GM19463 (cell line): Measurements from ENCODE around the gene TCEAL1.
"Not testable (repeated sequence)": the region's sequence is repeated elsewhere in the genome, so short reads cannot be mapped to it uniquely, and the experiment has no call there.

Source experiments
- ATAC-seq: cut with Tn5 transposase; IDR thresholded peaks from one replicate; pipeline ENCODE4 v1.9.1; 2021; ENCODE audit warnings: mild to moderate bottlenecking, moderate library complexity; ENCODE audit not compliant: unreplicated experiment

TCEAL1 gene

DNA sequence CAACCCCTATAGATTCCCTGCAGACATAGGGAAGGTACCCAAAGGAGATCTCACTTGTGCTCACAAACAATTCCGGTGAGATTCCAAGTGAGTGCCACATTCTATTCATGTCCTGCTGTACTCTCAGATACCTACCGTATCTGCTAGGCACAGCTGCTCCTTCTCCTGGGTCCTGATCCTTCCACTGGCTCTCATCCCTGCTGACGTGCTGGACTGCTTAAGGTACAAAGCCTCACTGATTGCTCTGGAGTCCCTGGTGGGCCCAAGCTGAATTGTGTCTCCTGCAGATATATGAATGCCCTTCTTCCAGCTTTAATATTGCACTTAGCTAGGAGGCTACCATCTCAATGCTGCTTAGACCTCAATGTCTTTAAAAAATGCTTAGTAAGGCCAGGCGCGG is 2.4 kb downstream of the TCEAL1 start:
- ATAC-seq: no peak

DNA sequence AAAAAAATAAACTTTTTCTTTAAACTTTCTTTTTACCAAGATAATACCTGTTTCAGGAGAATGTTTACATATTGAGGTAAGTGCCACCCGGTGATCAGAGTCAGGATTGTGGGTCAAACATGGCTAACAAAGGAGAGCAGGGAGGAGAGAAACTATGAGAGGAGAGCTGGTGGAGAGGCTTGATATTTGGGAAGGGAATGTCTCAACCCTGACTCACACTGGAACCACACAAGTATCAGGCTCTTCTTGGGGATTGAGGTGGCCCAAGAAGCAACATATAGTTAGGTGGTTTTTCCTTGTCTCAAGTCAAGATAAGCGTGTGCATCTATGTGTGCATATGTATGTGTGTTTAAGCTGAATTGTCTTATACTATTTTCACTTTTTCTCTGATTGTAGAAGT is 6.7 kb downstream of the TCEAL1 start:
- ATAC-seq: no peak

DNA sequence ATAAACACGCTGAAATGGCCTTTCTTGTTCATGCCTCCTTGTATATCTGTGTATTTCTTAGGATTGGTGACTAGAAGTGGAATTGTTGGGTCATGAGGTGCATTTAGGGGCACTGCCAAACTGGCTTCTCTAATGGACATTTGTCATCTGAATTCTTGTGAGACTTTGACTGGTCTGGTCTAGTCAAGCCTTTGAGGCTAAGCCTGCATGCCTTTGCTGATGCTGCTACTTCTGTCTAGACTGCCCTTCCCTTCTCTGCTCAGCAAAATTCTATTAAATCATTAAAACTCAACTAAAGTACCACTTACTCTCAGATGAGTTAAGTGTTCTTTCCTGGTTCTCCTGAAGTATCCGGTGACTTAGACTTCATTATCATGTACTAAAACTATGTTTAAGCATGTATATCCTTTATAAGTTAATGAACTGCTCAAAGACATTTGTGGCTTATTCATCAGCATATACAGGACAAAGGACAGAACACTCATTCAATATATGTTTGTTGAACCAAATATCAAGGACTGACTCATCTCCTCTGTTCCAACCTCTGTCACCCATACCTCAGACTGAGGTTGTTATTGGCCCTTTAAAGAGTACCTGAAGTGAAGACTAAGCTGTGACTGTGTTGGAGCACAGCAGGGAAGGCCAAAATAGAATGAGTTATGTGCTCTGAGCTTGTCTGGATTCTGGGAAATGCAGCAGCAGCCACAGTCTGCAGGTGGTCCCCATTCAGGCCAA is 9.0 kb downstream of the TCEAL1 start:
- ATAC-seq: no peak

DNA sequence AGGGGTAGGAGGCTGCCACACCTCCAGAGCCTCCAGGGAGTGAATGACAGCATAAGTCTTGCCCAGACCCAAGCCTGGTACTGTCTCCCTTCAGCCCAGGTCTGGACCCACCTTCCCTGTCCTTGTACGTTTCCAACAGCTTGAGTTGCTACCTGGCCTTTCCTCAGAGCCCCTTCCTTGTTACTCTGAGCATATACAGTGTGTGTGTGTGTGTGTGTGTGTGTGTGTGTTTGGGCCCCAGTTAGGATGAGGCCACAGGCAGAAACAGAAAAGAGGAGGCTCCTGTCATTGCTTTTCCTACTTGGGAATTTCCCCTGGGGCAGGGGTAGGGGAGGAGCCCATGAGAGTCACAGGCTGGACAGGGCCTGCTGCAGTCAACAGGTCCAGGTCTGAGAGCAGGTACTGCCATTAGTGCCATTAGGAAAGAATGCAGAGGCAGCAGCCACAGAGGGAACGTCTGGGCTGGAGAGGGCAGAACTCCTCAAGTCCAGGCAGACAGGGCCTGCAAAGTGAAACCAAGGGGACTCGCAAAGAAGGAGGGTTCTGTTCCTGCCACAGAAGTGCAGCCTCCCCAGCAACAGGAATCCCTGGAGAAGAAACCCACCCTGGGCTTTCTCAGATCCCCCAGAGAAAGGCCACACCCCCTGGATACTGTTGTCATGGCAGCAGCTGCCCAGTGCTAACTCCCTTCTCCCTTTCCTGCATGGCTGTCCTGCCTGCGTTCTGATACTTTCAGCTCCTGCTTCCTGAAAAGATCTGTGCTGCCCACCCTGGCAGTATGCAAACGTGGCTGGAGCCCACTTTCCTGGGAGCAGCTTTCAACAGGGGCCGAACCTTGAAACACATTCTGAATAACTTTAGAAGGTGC is 9.9 kb downstream of the TCEAL1 start:
- not testable (repeated sequence) for ATAC-seq

DNA sequence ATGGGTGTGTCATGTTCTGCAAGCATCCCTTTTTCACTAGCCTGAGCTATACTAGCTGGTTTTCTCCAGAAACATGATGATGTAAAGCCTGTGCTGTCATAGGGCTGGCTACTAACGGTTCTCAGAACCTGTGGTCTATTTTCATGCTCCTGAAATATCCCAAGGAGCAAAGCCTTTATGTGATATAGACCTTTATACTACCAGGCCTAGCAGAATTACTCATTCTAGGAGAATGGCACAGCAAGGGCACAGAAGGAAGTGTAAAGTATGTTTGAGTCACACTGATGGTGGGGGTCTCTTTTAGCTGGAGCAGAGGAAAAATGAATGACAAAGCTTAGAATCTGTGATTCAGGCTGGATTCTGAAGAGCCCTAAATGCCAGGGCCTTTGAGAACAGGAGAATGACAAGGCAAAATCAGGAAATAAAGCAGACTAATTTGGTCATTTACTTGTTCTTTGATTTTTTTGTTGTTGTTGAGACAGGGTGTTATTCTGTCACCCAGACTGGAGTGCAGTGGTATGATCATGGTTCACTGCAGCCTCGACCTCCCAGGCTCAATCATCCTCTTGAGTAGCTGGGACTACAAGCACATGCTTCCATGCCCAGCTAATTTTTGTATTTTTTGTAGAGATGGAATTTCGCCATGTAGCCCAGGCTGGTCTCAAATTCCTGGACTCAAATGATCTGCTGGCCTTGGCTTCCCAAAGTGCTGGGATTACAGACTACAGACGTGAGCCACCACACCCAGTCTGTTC is 11.8 kb downstream of the TCEAL1 start:
- ATAC-seq: no peak

DNA sequence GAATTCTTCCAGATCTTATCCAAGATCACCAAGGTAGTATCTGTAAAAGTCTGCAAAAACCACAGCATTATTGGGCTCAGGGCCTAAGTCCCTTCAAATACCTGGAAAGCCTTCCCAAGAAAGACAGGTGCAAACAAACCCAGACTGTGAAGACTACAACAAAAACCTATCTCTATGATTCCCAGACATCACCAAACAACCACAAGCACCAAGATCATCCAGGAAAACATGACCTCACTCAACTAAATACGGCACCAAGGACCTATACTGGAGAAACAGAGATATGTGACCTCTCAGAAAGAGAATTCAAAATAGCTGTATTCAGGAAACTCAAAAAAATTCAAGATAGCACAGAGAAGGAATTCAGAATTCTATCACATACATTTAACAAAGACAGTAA is 15.3 kb downstream of the TCEAL1 start:
- no peak for ATAC-seq

DNA sequence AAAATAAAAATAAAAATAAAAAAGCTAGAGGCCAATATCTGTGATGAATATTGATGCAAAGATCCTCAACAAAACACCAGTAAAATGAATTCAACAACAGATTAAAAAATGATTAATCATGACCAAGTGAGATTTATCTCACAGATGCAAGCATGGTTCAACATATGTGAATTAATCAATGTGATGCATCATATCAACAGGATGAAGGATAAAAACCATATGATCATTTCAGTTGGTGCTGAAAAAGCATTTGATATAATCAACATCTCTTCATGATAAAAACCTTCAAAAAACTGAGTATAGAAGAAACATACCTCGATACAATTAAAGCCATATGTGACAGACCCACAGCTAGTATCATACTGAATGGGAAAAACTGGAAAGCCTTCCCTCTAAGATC is 18.9 kb downstream of the TCEAL1 start:
- ATAC-seq: no peak

DNA sequence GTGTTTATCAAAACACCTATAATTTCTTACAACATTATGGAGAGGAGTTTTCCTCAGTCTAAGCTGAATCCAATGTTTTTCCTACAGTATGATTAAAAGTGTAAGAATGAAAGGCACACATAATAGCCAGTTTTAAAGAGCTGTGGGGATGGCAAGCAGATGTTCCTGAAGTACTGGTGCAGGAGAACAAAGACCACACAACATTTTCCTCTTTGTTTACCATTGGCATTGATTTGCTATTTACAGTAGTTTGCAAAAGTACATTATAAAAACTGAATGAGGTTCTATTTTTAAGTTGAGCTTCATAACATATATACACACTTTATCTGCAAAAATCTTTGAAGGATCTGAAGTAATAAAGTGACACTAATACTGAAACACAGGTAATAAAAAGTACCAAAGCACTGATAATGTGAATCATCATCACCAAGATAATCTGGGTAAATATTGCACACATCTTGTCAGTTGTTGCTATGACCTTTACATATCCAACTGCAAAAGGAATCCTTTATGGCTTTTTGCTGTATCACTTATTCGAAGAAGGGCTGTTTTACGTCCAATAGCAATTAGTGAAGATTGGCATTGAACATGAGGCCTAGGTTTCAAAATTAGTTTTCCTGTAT is 22.5 kb downstream of the TCEAL1 start:
- ATAC-seq: no peak

DNA sequence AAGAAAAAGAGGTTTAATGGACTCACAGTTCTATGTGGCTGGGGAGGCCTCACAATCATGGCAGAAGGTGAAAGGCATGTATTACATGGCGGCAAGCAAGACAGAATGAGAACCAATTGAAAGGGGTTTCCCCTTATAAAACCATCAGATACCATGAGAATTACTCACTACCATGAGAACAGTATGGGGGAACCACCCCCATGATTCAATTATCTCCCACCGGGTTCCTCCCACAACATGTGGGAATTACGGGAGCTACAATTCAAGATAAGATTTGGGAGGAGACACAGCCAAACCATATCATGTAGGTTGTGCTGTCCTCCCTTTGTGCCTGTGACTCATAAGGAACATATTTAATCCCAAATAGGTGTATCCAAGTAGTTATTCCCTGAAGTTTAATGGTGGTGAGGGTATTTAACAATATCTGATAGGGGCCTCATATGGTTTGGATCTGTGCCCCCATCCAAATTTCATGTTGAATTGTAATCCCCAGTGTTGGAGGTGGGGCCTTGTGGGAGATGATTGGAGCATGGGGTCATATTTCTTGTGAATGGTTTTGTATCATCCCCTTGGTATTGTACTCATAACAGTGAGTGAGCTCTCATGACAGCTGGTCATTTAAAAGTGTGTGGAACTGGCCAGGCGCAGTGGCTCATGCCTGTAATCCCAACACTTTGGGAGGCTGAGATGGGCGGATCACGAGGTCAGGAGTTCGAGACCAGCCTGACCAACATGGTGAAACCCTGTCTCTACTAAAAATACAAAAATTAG is 26.6 kb downstream of the TCEAL1 start:
- not testable (repeated sequence) for ATAC-seq

DNA sequence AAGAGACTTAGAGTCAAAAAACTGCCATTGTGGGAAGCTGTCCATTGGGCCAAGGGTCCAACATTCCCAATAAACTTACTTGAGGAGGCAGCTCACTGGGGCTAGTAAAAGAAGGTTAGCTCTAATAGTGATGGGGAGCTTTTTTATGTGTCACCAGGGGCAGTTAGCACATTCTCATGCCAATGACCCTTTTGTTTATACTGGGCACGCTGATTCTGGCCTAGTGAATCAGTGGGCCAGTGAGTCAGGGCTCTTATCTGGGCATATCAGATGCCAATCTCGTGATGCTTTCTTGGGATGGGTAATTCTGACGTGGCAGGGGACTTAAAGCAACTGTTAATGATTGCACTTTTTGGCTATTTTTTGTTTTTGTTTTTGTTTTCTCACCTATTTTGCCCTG is 27.8 kb downstream of the TCEAL1 start:
- no peak for ATAC-seq

DNA sequence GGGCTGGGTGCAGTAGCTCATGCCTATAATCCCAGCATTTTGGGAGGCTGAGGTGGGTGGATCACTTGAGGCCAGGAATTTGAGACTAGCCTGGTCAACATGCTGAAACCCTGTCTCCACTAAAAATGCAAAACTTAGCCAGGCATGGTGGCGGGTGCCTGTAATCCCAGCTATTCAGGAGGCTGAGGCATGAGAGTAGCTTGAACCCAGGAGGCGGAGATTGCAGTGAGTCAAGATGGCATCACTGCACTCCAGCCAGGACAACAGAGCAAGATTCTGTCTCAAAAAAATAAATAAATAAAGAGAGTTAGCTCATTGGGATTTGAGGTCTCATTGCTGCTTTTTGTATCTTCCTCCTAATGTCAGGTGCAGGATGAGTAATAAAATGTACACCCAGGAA is 28.3 kb downstream of the TCEAL1 start:
- not testable (repeated sequence) for ATAC-seq

DNA sequence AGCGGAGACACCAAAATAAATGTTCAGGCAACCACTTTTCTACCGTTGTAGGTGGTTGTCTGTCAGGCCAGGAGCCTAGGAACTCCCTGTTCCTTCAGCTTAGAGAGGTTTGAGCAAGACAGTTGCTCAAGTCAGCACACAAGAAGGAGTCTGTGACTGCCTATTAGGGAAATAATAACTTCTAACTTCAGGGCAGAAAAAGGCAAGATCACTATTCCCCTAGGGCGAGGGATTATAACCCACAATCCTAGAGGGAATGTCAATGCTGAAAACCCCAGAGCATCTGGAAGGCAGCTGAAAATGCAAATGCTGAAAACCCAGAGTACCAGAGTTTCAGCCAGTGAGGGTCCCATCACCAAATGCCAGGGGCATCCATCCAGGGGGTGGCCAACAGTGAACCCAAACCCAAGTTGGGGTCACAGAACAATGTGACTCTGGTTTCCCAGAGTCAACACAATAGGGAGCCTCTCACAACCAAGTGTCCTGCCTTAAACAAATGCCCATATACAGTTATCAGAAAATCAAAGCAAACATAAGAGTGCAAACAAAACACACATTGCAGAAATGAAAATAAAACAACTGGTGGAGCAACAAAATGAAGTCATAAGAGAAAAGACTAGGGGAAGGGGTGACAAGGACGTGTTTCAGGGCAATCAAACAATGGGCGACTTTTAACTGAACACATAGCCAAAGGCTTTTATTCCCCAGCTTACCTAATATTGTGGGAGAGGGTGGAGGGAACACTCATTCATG is 30.1 kb downstream of the TCEAL1 start:
- ATAC-seq: no peak

DNA sequence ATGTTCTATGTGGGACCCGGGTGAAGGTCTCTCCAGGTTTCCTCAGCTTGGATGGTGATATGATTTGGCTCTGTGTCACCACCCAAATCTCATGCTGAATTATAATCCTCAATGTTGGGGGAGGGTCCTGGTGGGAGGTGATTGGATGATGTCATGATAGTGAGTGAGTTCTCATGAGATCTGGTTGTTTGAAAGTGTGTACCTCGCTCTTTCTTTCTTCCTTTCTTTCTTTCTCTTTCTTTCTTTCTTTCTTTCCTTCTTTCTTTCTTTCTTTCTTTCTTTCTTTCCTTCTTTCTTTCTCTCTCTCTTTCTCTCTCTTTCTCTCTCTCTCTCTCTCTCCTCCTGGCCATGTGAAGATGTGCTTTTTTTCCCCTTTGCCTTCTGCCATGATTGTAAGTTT is 30.7 kb downstream of the TCEAL1 start:
- not testable (repeated sequence) for ATAC-seq

DNA sequence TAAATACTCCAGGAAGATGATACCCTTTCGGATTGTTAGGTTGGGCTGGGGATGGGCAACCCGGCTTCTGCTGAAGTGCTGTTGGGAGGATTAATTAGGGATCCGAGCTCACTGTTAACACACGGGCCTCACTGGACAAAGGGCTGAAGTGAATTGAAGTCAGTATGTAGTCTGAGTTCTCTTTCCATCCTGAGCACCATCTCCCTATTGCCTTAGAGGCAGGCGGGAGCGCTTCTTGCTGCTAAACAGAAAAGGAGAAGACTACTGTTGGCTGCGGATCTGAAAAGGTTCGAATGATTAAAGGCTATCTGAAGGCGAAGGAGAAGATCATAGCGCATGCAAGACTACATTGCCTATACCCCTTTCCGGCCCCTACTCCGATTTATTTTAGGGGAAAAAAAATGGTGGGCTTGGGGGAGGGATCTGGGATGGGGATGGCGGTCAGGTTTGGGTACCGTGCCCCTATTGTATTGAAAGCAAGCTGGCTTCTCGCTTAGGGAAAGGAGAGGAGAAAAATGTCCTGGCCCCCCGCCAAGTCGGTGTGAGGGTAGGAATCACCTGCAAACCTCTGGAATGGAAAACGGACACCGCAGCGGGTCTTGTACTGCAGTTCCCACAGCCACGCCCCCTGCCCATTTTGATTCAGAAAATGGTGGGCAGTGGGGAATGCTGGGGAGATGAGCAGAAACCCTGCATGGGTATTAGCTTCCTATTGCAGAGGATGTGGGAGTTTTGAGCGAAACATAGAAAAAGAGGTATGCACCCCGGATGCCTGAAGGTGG is 35.4 kb downstream of the TCEAL1 start:
- no peak for ATAC-seq

DNA sequence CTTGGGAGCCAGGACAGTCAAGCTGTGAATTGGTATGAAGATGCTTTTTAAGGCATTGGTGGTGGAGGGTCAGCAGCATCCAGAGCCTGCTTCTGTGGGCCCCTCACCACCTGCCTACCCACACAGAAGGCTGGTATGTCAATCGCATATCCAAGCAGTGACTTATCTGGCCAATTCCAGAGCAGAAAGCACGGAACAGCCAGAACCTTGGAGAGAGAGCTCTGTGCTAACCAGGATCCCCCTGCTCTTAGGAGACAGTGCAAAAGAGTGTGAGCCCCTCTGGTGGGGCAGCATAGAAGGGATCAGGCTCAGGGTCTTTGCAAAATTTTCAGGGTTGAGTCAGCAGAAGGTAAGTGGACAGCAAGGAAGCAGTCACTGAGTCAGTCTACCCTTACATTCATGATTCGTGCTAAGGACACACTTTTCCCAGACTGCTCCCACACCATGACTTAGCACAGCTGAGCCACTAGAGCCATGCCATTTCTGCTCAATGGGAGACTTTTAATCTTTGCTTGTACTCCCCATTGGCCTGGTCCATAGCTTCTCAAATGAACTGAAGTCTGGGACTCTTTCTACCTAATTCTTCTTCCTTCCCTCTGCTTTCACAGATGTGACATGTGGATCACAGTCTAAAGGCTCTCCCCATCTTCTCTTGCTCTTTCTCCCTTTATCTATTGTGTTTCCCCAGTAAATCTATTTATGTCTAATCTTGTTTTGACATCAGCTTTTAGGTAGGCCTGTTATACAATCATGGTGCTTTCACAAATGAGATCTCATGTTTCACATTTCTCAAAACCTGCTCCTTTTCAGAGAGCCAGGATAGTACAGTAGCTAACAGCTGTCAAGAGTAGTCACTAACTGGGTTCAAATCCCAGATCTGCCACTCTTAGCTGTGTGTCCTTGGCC is 37.7 kb downstream of the TCEAL1 start:
- no peak for ATAC-seq

DNA sequence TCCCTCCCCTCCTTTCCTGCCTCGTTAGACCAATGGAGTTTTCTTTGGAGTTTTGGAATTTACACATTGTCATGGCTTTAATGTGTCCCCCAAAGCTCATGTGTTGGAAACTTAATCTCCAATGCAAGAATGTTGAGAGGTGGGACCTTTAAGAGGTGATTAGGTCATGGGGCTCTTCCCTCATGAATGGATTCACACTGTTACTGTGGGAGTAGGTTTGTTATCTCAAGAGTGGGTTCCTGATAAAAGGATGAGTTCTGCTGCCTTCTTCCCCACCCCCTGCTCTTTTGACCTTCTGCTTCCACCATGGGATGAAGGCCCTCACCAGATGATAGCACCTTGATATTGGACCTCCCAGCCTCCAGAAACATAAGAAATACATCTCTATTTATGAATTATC is 41.0 kb downstream of the TCEAL1 start:
- no peak for ATAC-seq

DNA sequence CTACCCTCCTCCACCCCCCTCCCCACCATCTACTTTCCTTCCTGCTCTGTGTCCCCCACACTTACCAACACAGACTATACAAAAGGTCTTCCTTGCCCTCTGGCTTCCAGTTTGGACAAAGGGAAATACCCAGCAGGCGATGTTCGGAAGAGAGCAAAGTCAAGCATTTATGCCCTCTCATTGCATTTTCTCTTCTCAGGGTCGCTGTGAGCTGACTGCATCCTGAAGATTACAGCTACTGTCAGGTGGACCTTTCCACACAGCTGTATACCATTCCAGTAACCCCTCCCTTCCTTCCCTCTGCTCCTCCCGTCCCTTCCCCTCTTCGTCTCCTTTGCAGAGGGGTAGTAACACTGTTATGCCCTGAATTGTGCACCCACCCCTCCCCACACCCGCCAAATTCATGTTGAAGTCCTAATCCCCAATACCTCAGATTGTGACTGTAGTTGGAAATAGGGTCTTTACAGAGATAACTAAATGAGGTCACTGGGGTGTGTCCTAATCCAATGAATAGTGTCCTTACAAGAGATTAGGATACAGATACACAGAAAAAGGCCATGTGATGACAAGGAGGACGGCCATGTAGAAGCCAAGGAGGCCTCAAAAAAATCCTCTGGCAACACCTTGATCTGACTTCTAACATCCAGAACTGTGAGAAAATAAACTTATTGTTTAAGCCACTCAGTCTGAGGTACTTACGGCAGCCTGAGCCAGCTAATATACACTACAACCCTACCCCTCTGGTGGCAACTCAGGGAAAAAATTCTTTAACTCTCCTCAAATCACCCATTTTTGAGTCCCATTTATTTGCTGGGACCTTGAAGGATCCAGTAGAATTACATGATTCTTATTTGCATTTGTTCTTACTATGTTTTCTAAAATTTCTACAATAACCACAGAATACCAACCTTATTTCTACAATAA is 46.0 kb downstream of the TCEAL1 start:
- no peak for ATAC-seq
